Endothelial cell of umbilical vein (primary cell): ENCODE data around the gene FRMPD3.

ENCODE experiments used
- EZH2 ChIP-seq: IDR thresholded peaks from 2 replicates; pipeline ENCODE4 v1.6.1; 2012; ENCODE audit warnings: borderline replicate concordance, low read depth, mild to moderate bottlenecking, moderate library complexity, low read length, inconsistent platforms; ENCODE audit not compliant: severe bottlenecking
- JUN ChIP-seq: IDR thresholded peaks from 2 replicates; pipeline ENCODE4 v1.6.1; 2011; ENCODE audit warnings: borderline replicate concordance, low read depth; ENCODE audit not compliant: insufficient read length, insufficient read depth
- POLR2A ChIP-seq: IDR thresholded peaks from 2 replicates; pipeline ENCODE4 v1.6.1; 2012; ENCODE audit warnings: low read depth, mild to moderate bottlenecking, control low read depth, low read length
- POLR2AphosphoS5 ChIP-seq: IDR thresholded peaks from 2 replicates; pipeline ENCODE4 v1.6.1; 2012; ENCODE audit warnings: low read depth, mild to moderate bottlenecking, control low read depth, low read length, moderate library complexity; ENCODE audit not compliant: insufficient read depth
- TF ChIP-seq, protein P1 (sequence below), 2 donors: IDR thresholded peaks; 1 replicate in 1 of 2; 2 replicates in 1 of 2; pipeline ENCODE4 v1.5.1; 2011; ENCODE audit warnings: low read length in 2 of 2, mild to moderate bottlenecking in 2 of 2, moderate library complexity in 2 of 2, control low read depth in 1 of 2, inconsistent platforms in 1 of 2, low read depth in 1 of 2; ENCODE audit not compliant: insufficient read depth in 1 of 2; ENCODE audit errors: extremely low read depth in 1 of 2

DNA sequence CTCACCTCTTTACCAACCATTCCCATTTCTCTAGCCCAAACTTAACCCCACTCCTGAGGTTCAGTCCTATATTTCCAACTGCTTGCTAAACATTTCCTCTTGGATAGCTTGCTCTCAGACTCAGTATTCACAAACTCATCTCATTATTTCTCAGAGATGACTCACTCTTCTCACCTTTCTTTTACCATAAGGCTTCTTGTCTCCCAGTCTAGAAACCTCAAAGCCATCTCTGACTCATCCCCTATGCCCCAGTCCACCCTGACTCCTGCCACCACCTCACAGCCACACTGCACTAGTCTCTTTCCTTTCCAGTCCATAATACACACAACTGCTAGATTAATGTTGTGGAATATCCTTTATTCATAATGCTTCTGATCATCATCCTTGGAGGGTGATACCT is 4.8 kb downstream of the FRMPD3 start:
- TF ChIP-seq, protein P1, sequence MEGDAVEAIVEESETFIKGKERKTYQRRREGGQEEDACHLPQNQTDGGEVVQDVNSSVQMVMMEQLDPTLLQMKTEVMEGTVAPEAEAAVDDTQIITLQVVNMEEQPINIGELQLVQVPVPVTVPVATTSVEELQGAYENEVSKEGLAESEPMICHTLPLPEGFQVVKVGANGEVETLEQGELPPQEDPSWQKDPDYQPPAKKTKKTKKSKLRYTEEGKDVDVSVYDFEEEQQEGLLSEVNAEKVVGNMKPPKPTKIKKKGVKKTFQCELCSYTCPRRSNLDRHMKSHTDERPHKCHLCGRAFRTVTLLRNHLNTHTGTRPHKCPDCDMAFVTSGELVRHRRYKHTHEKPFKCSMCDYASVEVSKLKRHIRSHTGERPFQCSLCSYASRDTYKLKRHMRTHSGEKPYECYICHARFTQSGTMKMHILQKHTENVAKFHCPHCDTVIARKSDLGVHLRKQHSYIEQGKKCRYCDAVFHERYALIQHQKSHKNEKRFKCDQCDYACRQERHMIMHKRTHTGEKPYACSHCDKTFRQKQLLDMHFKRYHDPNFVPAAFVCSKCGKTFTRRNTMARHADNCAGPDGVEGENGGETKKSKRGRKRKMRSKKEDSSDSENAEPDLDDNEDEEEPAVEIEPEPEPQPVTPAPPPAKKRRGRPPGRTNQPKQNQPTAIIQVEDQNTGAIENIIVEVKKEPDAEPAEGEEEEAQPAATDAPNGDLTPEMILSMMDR (IDR thresholded peaks at IDR 0.05; ENCODE audit: extremely low read depth in 1 of 2, insufficient read depth in 1 of 2, low read depth in 1 of 2, low read length in 2 of 2), result no peak
- TF ChIP-seq EZH2 (no peak), POLR2AphosphoS5 (no peak), POLR2A (no peak), JUN (no peak)
